NCI-H524 (cell line): ENCODE measurements around the gene PFKM.
"Not testable (repeated sequence)": the region's sequence is repeated elsewhere in the genome, so short reads cannot be mapped to it uniquely, and the experiment has no call there.

Source experiments
- DNase-seq, 2 experiments: peaks; one replicate each; lab custom pipeline; 2025; lab: John Stamatoyannopoulos, UW

PFKM gene

DNA sequence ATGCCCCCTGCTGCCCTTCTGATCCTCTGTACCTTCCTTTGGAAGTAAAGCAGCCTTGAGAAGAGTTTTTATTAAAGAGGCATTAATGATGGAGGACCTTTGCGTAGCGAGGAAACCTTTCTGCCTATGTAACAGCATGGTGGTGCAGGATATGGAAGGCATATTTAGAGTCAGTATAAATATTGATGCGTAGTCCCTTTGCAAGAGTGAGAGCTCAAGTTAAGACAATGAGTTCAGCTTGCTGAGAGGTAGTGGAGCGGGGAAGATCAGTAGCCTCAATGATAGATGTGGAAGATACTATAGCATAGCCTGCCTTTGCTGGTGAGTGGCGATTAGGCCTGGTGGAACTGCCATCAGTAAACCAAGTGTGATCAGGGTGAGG, 7.9 kb upstream of the PFKM start:
- DNase-seq = not testable (repeated sequence)

DNA sequence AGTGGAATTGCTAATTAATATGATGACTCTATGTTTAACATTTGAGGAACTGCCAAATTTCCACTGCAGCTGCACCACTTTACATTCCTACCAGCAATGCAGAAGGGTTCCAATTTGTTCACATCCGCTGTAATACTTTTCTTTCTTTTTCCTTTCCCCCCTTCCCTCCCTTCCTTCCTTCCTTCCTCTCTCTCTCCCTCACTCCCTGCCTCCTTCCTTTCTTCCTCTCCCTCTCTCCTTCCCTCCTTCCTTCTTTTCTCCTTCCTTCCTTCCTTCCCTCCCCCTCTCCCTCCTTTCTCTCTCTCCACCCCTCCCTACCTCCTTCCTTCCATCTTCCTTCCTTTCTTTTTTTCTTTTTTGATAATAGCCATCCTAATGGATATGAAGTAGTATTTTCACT, 3.2 kb upstream of the PFKM start:
- no peak for DNase-seq

DNA sequence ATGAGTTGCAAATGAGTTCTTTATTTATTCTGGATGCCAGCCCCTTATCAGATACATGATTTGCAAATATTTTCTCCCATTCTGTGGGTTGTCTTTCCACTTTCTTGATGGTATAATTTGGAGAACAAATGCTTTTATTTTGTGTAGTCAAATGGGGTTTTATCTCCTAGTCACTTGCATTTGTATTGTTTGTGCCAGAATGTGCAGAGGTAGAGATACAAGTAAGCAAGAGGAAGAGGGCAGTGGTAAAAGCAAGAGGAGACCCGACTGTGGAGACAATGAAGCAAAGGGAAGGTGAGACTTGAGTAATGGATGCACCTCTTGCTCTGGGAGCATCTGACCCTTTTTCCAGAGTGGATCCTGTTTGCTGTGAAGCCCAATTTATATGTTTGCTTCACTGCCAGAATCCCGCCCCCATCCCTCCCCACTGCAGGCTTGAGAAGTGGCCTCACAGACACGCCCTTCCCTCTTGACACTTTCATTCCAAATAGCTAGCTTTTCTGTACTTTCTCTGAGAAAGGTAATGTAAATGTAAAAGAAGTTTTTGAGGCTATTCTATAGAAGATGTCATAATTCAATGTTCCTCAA, 786 bp upstream of the PFKM start:
- DNase-seq = no peak

GRCh38 chr12:48119834-48120195, 651 bp downstream of the PFKM start:
- no peak for DNase-seq

DNA sequence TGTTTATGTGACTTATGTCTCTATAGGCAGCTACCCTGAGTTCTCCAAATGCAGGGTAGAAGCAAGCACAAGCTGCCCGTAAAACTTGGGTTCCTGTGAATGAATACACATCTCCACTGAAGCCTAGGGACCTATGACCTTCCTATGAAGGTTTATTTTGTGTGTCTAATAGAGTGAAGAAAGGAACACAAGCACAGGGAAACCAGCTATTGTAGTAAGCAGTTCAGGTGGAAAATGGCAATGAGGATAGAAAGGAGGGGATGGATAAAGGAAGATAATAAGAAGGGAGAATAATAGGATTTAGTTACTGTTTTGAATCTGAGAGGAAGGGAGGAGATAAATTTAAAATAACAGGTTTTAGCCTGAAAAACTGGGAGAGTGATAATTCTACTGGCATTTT, 2.4 kb downstream of the PFKM start:
- DNase-seq = no peak

DNA sequence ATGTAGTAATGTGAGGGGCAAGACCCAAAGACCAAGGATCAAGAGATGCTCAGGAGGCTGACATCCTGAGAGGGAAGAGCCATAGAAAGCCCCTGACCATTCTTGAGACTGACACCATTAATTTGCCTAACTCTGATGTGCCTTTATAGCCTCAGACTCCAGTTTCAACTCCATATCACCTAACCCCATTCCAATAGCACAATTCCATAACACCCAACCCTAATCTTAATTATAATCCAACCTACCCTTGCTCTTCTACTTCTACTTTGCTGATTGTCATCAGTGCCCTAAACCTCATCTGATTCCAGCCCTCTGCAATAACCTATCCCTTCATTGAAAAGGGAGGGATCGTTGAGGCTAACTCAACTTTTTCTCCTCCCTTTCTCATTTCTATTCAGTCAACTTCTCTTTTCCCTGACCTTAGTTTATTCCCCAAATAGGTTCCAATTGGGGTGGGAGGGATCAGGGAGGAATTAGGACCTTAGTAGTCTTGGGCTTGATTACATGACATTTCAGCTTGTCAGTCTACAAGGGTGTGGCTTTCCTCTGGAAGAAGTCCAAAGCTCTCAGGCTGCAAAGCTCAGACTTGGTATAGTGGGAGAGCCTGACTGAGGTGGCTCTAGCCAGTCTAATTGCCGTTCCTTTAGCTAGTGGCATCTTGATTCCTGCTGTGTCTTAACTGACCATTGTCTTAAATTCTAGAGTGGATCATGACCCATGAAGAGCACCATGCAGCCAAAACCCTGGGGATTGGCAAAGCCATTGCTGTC, 3.1 kb downstream of the PFKM start:
- DNase-seq = no peak

- no peak for DNase-seq
Measured at GRCh38 chr12:48123169-48123568, 4.0 kb downstream of the PFKM start.

GRCh38 chr12:48125542-48125941, 6.4 kb downstream of the PFKM start:
- not testable (repeated sequence) for DNase-seq

DNA sequence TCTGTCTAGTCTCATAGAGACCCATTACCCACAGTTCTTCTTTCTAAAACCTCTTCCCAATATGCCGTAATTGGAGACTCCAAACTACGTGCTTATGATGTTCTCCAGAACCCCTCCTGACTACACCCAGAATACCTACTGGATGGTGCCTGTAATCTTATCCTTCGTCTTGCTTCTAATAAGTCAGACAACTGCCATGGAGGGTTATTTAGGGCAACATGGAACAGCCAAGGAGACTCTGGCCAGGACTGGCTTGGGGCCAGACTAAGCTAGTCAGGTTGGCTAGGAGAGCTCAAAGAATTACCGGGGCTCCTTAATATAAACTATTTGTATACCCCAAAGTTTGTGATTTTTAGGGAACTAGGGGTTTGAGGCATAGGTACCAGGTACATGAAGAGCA, 6.8 kb downstream of the PFKM start:
- DNase-seq = peak in 1 of 2 experiments; percentile 33

GRCh38 chr12:48126953-48127630, 7.9 kb downstream of the PFKM start:
- DNase-seq = no peak

DNA sequence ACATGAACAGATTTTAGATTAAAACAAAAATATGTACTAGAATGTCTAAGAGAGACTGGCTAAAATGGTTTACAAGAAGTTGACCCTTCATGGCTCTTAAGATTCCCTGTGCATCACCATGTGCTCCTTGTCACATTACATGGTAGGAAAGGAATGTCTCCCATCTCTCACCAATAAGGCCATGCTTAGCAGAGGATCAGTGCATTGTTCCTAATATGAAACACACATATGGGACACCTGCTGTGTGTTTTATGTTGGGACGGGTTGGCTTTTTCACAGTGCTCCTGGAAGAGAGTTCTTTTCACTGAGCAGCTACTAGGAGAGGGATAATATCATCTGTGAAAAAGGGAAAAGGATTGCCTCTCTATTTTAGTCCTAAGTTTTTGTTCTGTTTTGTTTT, 9.6 kb downstream of the PFKM start:
- no peak for DNase-seq

GRCh38 chr12:48129376-48129775, 10.2 kb downstream of the PFKM start:
- no peak for DNase-seq

- DNase-seq = no peak
Measured at GRCh38 chr12:48131517-48131916, 12.4 kb downstream of the PFKM start.

DNA sequence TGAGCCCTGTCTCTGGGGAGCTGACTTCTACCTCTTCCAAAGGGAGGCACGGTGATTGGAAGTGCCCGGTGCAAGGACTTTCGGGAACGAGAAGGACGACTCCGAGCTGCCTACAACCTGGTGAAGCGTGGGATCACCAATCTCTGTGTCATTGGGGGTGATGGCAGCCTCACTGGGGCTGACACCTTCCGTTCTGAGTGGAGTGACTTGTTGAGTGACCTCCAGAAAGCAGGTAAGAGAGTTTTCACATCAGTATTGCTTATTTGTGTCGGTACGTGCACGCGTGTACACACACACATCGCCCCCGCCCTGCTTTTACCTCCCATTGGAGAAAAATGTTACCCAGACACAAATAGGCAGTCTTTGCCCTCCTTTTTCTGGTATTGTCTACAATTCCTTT, 13.7 kb downstream of the PFKM start:
- no peak for DNase-seq

- no peak for DNase-seq
Measured at GRCh38 chr12:48135027-48135426, 15.9 kb downstream of the PFKM start.

DNA sequence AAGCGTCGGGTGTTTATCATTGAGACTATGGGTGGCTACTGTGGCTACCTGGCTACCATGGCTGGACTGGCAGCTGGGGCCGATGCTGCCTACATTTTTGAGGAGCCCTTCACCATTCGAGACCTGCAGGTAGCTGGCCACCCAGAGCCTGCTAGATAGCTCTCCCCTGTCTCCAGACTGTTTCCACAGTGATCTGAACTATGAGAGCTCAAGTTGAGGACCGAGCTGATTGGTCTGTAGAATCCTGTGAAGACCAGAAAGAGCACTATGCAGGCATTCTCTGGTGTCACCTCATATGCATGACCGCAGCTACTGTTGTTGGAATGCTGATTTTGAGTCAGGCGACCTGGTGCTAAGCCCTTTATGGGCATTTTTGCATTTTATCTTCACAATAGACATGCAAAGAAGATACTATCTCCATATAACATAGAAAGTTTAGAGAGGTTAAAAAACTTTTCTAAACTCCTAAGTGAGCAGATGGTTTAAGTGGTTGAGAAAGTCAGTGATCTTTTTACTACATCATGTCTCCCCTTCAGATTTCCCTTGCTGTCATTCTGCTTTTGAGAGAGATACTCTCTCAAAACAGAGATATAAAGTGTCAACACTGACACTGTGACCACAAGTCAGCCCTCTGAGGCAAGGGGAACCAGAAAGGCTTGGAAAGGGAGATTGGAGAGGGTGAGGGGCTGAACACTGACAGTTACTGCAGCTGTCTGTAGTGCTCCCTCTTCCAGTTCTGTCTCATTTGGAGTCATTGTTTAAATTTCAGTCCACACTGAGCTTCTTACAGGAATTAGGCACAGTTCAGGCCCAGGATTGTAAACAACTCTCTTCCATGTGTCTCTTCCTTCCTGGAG, 23.9 kb downstream of the PFKM start:
- no peak for DNase-seq

DNA sequence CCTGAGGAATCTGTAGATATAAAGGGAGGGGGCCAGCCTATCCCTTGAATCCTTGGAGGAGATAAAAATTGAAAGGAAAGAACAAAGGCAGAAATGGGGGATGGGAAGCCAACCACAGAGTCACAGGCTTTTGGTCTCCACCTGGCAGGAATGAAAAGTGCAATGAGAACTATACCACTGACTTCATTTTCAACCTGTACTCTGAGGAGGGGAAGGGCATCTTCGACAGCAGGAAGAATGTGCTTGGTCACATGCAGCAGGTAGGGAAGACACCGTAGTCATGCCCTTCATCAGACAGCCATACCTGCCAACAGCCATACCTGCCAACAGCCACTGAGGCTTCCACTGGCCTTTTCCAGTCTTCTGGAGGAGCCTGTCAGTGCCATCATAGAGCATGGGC, 24.7 kb downstream of the PFKM start:
- DNase-seq = no peak

- DNase-seq = no peak
Measured at GRCh38 chr12:48145981-48146380, 26.8 kb downstream of the PFKM start.

DNA sequence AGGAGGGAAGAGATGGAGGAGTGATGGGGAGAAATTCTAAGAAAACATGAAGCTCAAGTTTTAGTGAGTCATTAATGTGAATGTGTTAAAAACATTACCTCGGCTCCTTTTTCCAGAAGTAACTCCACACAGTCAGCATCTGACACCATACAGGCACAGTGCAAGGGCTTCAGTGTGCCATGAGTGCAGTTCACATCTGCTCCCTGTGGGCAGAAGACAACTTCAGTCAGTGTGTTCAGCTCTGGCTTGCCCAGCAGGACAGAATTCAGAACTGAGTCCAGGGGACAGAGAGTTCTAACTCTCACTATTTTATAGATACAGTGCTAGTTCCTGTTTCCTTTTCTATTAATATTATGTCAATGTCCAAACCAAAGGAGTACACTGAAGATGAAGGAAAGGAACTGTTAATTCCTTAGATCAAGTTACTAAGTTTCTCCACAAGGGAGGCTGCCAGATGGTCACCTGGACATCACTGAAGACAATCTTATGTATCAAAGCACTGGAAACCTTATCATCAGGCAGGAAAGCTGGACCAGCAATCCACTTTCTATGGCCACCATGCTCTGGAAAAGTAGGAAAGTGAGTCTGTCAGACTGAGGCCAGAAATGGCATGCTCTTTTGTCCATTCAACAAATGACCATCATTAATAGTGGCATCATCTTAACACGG, 32.1 kb downstream of the PFKM start:
- peak in 1 of 2 experiments; percentile 15 for DNase-seq

DNA sequence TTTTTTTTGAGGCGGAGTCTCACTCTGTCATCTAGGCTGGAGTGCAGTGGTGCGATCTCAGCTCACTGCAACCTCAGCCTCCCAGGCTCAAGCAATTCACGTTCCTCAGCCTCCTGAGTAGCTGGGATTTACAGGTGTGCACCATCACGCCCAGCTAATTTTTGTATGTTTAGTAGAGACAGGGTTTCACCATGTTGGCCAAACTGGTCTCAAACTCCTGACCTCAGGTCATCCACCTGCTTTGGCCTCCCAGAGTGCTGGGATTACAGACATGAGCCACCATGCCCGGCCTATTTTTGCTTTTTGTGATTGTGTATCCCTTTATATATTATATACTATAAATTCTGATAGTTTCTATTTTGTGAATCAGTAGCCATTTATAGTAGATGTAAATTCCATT, 36.6 kb downstream of the PFKM start:
- DNase-seq = not testable (repeated sequence)

GRCh38 chr12:48156652-48157017, 37.5 kb downstream of the PFKM start:
- no peak for DNase-seq
